ENCODE measurements around the gene SLC13A3. TPM values are rescaled to one million over a fixed set of nuclear protein-coding genes. Genes with fewer than 3 reads are reported as not detected.

SLC13A3 gene
- total RNA-seq, 1 experiment from 2014 or later, result 17.5 TPM

GRCh38 chr20:46657618-46658017, 6.4 kb upstream of the SLC13A3 start:
- Histone ChIP-seq H2BK120ac (ENCODE audit: low read depth, low read length, poor library complexity, severe bottlenecking) (no peak overlapping the region), H3K79me1 (ENCODE audit: insufficient read depth, low read depth, low read length, poor library complexity, severe bottlenecking) (no peaks in the 10 kb centered on the region), H3K9me3 (ENCODE audit: control insufficient read depth, low read depth, low read length) (no peaks in the 10 kb centered on the region), H4K5ac (ENCODE audit: insufficient read length, low read depth, low read length) (no peak overlapping the region), H2AFZ (ENCODE audit: low read length) (no peak overlapping the region), H2AK5ac (ENCODE audit: insufficient read length, low read length) (no peak overlapping the region), H3K4me1 (ENCODE audit: insufficient read depth, low read length) (no peaks in the 10 kb centered on the region), H3K56ac (ENCODE audit: insufficient read length, low read depth, low read length) (no peak overlapping the region), H3K4ac (ENCODE audit: low read depth, low read length) (no peak overlapping the region), H2BK20ac (ENCODE audit: low read depth, low read length, poor library complexity, severe bottlenecking) (no peak overlapping the region), H3K18ac (ENCODE audit: insufficient read length, low read depth, low read length) (no peak overlapping the region), H2BK12ac (ENCODE audit: insufficient read length, low read depth, low read length) (no peak overlapping the region), H2BK5ac (ENCODE audit: insufficient read length, low read length) (no peak overlapping the region), H3T11ph (ENCODE audit: low read length) (no peak overlapping the region), H3K27me3 (ENCODE audit: insufficient read depth, low read length) (no peaks in the 10 kb centered on the region), H3K14ac (ENCODE audit: insufficient read depth, low read length) (no peak overlapping the region), H3K23ac (ENCODE audit: insufficient read length, low read depth, low read length) (no peak overlapping the region), H3K79me2 (ENCODE audit: insufficient read depth, low read length) (no peaks in the 10 kb centered on the region), H3K23me2 (ENCODE audit: insufficient read length, low read depth, low read length, poor library complexity, severe bottlenecking) (no peaks in the 10 kb centered on the region), H3K4me2 (ENCODE audit: insufficient read depth, insufficient read length, low read length) (no peak overlapping the region), H3K9ac (ENCODE audit: extremely low read depth, insufficient read length, low read length) (no peak overlapping the region), H4K91ac (ENCODE audit: insufficient read length, low read depth, low read length) (no peak overlapping the region), H4K8ac (replicated peaks; ENCODE audit: insufficient read length, low read depth, low read length) (no peak overlapping the region), H4K20me1 (ENCODE audit: control insufficient read depth, insufficient read depth, insufficient read length) (no peaks in the 10 kb centered on the region), H2BK15ac (ENCODE audit: low read depth, low read length) (no peak overlapping the region), H3K27ac (ENCODE audit: insufficient read length, low read depth, low read length) (no peak overlapping the region)
- no peak for DNase-seq
- Mint-ChIP-seq H3K36me3 (ENCODE audit: insufficient read depth in 1 of 3, low read depth in 3 of 3) (peaks cover 14 to 35% (median 22%) of the 10 kb centered on the region in 3 experiments), H3K27ac (peak overlapping the region in 1 of 3 experiments; percentile 41; a peak in 1 of 7 replicates), H3K9me3 (peaks cover 13% of the 10 kb centered on the region in 2 experiments), H3K27me3 (ENCODE audit: low read depth) (no peaks in the 10 kb centered on the region; the same call in 1 of the 2 replicates), H3K4me3 (no peak overlapping the region), H3K4me1 (peaks cover 6 to 11% of the 10 kb centered on the region in 2 experiments; a peak in 3 of 4 replicates)
- TF ChIP-seq CTCF (conservative IDR thresholded peaks at IDR 0.05), result no peak
- WGBS (ENCODE audit: extremely low coverage, insufficient read length, low lambda C conversion rate), result no CpG with 5 or more reads among the region's 7 CpGs

All from H9 (cell line).